Measurements from ENCODE around the gene SULT1C4. TPM values are rescaled to one million over a fixed set of nuclear protein-coding genes. Genes with fewer than 3 reads are reported as not detected.

SULT1C4 gene
- total RNA-seq, result 0.32 and 0.43 TPM in 2 replicates

- no peak within 1 kb of the TSS for H3K4me3 ChIP-seq (ENCODE audit: low read depth, low read length)
- TF ChIP-seq CTCF (IDR thresholded peaks at IDR 0.05; ENCODE audit: insufficient read depth, low read depth, low read length), result no peak
- peak; percentile 75 for DNase-seq (ENCODE audit: low read depth)
These were observed at the start of gene SULT1C4 for GRCh38 chr2:108377815-108378630. Gene SULT1C4 (plus strand): TSS chr2:108377954. CDS start chr2:108378338, 384 bp downstream.

- no peak for DNase-seq (ENCODE audit: low read depth)
- no peak overlapping the region for H3K4me3 ChIP-seq (ENCODE audit: low read depth, low read length)
- TF ChIP-seq CTCF (IDR thresholded peaks at IDR 0.05; ENCODE audit: insufficient read depth, low read depth, low read length), result no peak
These were observed 48.0 kb upstream of the SULT1C4 start for GRCh38 chr2:108329771-108330170.

- H3K4me3 ChIP-seq (ENCODE audit: low read depth, low read length), result no peak overlapping the region
- DNase-seq (ENCODE audit: low read depth), result peak; percentile 28
- TF ChIP-seq CTCF (IDR thresholded peaks at IDR 0.05; ENCODE audit: insufficient read depth, low read depth, low read length), result no peak
These were observed 46.8 kb upstream of the SULT1C4 start for GRCh38 chr2:108330979-108331378.

GRCh38 chr2:108345951-108346350, 31.8 kb upstream of the SULT1C4 start:
- TF ChIP-seq CTCF (IDR thresholded peaks at IDR 0.05; ENCODE audit: insufficient read depth, low read depth, low read length), result no peak
- no peak for DNase-seq (ENCODE audit: low read depth)
- H3K4me3 ChIP-seq (ENCODE audit: low read depth, low read length), result no peak overlapping the region

GRCh38 chr2:108346827-108347226, 30.9 kb upstream of the SULT1C4 start:
- TF ChIP-seq CTCF (IDR thresholded peaks at IDR 0.05; ENCODE audit: insufficient read depth, low read depth, low read length), result no peak
- no peak overlapping the region for H3K4me3 ChIP-seq (ENCODE audit: low read depth, low read length)
- no peak for DNase-seq (ENCODE audit: low read depth)

- DNase-seq (ENCODE audit: low read depth), result no peak
- no peak for TF ChIP-seq CTCF (IDR thresholded peaks at IDR 0.05; ENCODE audit: insufficient read depth, low read depth, low read length)
- H3K4me3 ChIP-seq (ENCODE audit: low read depth, low read length), result no peak overlapping the region
These were observed 30.0 kb upstream of the SULT1C4 start for GRCh38 chr2:108347786-108348185.

Data from fibroblast of villous mesenchyme (primary cell).